Left ventricle myocardium inferior (tissue), 1 donor: ENCODE results near the gene MRTFB. TPM values are rescaled to one million over a fixed set of nuclear protein-coding genes. Genes with fewer than 3 reads are reported as not detected.

Experiments
- DNase-seq: peaks from one replicate; pipeline ENCODE4 v3.0.0-alpha.2; 2020
- H3K27ac ChIP-seq: fragments of 200-600 bp; replicated peaks from 2 replicates; pipeline ENCODE4 v1.8.0; 2021
- H3K27me3 ChIP-seq: fragments of 200-600 bp; 2 replicates; pipeline ENCODE4 v1.8.0; 2021; ENCODE audit warnings: low read depth
- H3K36me3 ChIP-seq: fragments of 200-600 bp; 2 replicates; pipeline ENCODE4 v1.8.0; 2021
- H3K4me1 ChIP-seq: fragments of 200-600 bp; 2 replicates; pipeline ENCODE4 v1.8.0; 2021
- H3K4me3 ChIP-seq: fragments of 200-600 bp; 2 replicates; pipeline ENCODE4 v1.8.0; 2021; ENCODE audit warnings: mild to moderate bottlenecking, moderate library complexity
- H3K9me3 ChIP-seq: fragments of 200-600 bp; replicated peaks from 2 replicates; pipeline ENCODE4 v1.8.0; 2021
- intact Hi-C: fragments of 100-400 bp; cut with micrococcal nuclease; formaldehyde crosslinking; loops from one replicate; pipeline ENCODE4 v1.11.0; 2022
- total RNA-seq: library from RNA; stranded (reverse); fragmentation: NEBNext Ultra II Directional; extraction: Animal tissue kit (Norgen Biotek cat#: 25700); gene quantifications from one replicate; pipeline ENCODE4 v1.2.1, GENCODE V29; 2021
- TF ChIP-seq, protein P1 (sequence below): fragments of 200-600 bp; IDR thresholded peaks from 2 replicates; pipeline ENCODE4 v1.8.0; 2021; ENCODE audit warnings: antibody characterized with exemption, mild to moderate bottlenecking, borderline replicate concordance
- donor health status: DM: no; HTN: yes; CAD: no; lungs with severe emphysema.

Gene MRTFB
- total RNA-seq, 1 donor from 2014 or later: 24.3 TPM

DNA sequence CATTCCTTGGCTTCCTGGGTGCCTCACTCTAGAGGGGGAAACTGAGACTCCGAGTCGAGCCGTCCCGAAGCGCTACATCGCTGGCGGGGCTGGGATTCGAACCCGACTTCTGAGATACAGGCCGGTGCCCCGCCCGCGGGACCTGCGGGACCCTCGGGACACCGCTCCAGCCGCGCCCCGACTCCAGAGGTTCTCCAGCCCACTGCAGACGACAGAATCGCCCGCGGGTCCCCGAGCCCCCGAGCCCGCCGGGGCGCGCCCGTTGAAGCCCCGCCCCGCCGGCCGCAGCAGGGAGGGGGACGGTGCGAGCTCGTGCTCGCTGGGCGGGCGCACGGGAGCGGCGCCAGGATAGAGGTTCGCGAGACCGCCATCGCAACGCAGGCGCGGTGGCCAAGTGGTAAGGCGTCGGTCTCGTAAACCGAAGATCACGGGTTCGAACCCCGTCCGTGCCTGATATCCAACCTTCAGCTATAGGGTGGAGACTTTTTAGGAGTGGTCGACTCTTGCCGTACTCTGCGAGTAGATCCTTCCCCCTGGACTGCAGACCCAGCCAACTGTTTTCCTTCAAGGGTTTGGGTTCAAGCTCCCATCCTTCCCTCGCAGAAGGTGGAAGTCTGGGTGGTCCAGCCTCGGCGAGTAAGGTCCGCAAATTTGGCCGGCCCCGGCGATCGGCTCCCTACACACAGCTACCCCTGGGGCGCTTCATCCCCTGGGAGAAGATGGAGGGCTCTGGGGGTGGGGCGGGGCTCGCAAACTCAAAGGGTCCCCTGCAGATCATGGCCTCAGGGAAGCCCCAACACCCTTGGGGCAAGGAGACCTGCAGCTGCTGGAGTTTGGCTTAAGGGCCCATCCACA lies 214.6 kb downstream of the MRTFB start:
- TF ChIP-seq, protein P1, sequence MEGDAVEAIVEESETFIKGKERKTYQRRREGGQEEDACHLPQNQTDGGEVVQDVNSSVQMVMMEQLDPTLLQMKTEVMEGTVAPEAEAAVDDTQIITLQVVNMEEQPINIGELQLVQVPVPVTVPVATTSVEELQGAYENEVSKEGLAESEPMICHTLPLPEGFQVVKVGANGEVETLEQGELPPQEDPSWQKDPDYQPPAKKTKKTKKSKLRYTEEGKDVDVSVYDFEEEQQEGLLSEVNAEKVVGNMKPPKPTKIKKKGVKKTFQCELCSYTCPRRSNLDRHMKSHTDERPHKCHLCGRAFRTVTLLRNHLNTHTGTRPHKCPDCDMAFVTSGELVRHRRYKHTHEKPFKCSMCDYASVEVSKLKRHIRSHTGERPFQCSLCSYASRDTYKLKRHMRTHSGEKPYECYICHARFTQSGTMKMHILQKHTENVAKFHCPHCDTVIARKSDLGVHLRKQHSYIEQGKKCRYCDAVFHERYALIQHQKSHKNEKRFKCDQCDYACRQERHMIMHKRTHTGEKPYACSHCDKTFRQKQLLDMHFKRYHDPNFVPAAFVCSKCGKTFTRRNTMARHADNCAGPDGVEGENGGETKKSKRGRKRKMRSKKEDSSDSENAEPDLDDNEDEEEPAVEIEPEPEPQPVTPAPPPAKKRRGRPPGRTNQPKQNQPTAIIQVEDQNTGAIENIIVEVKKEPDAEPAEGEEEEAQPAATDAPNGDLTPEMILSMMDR: no peak
- DNase-seq: peak; percentile 93
- Histone ChIP-seq H3K4me1 (peaks cover 21% of the 10 kb centered on the region), H3K9me3 (peaks cover 15% of the 10 kb centered on the region), H3K4me3 (peak overlapping the region; percentile 89), H3K27ac (peak overlapping the region; percentile 89), H3K36me3 (no peaks in the 10 kb centered on the region), H3K27me3 (no peaks in the 10 kb centered on the region)
- intact Hi-C loops: no loop called here

DNA sequence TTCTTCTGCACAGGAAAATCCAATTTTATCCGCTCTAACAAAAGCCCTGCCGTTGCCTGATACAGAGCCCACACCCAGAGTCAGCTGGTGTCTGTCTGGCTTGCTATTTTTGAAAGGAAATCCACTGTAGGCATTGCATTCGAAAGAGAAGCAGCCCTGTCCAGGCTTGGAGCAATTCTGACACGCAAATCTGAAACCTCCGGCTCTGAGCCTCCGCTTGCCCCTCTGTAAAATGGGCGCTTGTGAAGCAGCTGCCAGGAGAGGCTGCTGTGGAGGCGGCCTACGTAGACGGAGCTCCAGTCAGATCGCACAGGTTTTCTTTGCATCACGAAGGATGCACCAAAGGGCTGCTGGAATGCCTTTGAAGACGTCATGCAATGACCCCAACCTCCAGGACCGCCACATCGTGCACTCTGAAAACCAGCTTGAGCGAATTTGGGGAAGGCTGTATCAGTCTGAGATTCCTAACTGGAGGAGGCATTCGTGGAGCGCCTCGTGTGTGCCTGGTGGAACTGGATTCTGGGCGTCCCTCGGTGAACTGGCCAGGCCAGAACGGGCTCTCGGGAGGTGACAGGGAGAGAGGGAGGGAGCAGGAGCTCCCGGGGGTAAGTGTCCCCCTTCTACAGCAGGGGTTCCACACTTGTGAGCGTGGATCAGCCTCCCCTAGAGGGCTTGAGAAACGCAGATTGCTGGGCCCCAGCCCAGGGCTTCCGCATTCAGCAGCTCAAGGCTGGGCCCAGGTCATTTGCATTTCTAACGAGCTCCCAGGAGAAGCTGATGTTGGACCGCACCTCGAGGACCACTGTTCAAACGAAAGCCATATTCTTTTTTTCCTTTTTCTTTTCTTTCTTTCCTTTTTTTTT lies 215.5 kb downstream of the MRTFB start:
- peaks cover 21% of the 10 kb centered on the region for H3K4me1 ChIP-seq
- H3K4me3 ChIP-seq: peak overlapping the region; percentile 89
- intact Hi-C loops: no loop called here
- H3K27ac ChIP-seq: peak overlapping the region; percentile 89
- TF ChIP-seq, protein P1: no peak
- DNase-seq: no peak
- H3K9me3 ChIP-seq: peaks cover 15% of the 10 kb centered on the region
- no peaks in the 10 kb centered on the region for H3K27me3 ChIP-seq
- H3K36me3 ChIP-seq: no peaks in the 10 kb centered on the region

DNA sequence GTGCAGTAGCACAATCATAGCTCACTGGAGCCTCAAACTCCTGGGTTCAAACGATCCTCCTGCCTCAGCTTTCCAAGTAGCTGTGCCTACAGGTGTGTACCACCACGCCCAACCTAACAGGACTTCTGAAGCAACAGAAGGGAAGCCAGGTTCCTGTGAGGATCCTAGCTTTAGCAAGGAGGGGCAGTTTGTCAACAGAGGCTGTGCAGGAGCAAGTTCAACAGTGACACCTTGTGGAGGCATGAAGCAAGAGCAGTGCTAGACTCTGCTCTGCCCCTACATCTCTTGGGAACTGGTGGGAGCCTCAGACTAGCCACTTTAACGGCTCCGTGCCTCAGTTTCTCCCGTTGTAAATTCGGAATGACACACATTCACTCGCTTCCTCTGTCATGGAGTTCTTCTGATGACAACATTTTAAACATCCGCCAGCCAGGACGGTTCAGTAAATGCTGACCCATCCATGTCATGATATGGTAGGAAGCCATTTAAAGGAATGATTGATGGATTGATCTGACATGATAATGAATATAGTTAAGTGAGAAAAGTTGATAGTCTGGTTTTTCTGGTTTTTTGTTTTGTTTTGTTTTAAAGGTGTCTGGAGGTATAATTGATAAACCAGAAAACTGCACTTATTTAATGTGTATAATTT lies 218.7 kb downstream of the MRTFB start:
- Histone ChIP-seq H3K27ac (no peak overlapping the region), H3K4me1 (peaks cover 18% of the 10 kb centered on the region), H3K9me3 (peaks cover 15% of the 10 kb centered on the region), H3K36me3 (no peaks in the 10 kb centered on the region), H3K27me3 (no peaks in the 10 kb centered on the region), H3K4me3 (no peak overlapping the region)
- TF ChIP-seq, protein P1: peak; percentile 43
- DNase-seq: no peak
- intact Hi-C loops: no loop called here

DNA sequence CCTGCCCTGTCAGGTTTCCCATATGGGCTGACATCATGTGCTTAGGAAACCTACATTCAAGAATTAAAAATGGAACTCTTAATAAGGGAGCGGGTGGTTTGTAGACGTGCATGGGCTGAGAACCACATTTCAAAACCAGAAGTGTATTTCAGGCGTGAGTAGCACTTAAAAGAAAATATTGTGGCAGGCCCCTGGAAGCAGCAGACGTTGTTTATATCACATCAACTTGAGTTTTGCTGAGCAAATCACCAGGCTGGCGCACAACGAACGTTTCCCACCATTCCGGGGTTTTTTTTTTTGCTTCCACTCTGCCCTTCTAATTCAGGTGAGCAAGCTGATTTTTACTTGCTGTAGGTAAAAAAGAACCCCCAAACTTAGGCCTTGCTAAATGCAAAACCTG lies 220.2 kb downstream of the MRTFB start:
- H3K36me3 ChIP-seq: no peaks in the 10 kb centered on the region
- peaks cover 6% of the 10 kb centered on the region for H3K4me1 ChIP-seq
- intact Hi-C loops: no loop called here
- TF ChIP-seq, protein P1: no peak
- no peak for DNase-seq
- no peak overlapping the region for H3K4me3 ChIP-seq
- no peak overlapping the region for H3K27ac ChIP-seq
- H3K27me3 ChIP-seq: no peaks in the 10 kb centered on the region
- peaks cover 15% of the 10 kb centered on the region for H3K9me3 ChIP-seq
